Esophagus muscularis mucosa (tissue), 4 donors: ENCODE results near the gene PADI4. TPM values are rescaled to one million over a fixed set of nuclear protein-coding genes. Genes with fewer than 3 reads are reported as not detected.

ENCODE experiments used
- DNase-seq: peaks from one replicate; pipeline ENCODE4 v3.0.0-alpha.2; 2017; ENCODE audit errors: extremely low spot score
- H3K27ac ChIP-seq, 4 donors: fragments of 200-600 bp; sonication (generic); replicated peaks in 1 of 4; 1 replicate in 3 of 4; 2 replicates in 1 of 4; pipeline ENCODE4 v1.5.1; 2016 to 2019; ENCODE audit warnings: mild to moderate bottlenecking in 1 of 4
- H3K27me3 ChIP-seq, 4 donors: fragments of 200-600 bp; sonication (generic); one replicate each; pipeline versions ENCODE4 v1.5.1 to v1.6.0; 2016 to 2019
- H3K36me3 ChIP-seq, 4 donors: fragments of 200-600 bp; sonication (generic); one replicate each; pipeline ENCODE4 v1.5.1; 2016 to 2019
- H3K4me1 ChIP-seq, 4 donors: fragments of 200-600 bp; sonication (generic); one replicate each; pipeline ENCODE4 v1.5.1; 2016 to 2019
- H3K4me3 ChIP-seq, 4 donors: fragments of 200-600 bp; sonication (generic); 1 replicate in 2 of 4; 2 replicates in 2 of 4; pipeline ENCODE4 v1.5.1; 2016 to 2019; ENCODE audit warnings: mild to moderate bottlenecking in 4 of 4, moderate library complexity in 1 of 4
- H3K9me3 ChIP-seq, 4 donors: fragments of 200-600 bp; sonication (generic); 1 replicate in 3 of 4; 2 replicates in 1 of 4; pipeline ENCODE4 v1.5.1; 2016 to 2019
- CTCF ChIP-seq, 3 experiments: fragments of 200-600 bp in 2 of 3; fragments of 450-650 bp in 1 of 3; sonication (generic) in 2 of 3; IDR thresholded peaks; one replicate each; pipeline ENCODE4 v1.5.1; 2017 to 2019; ENCODE audit warnings: antibody characterized with exemption in 3 of 3, mild to moderate bottlenecking in 2 of 3, moderate library complexity in 1 of 3
- EP300 ChIP-seq: sonication (generic); formaldehyde crosslinking; IDR thresholded peaks from one replicate; pipeline ENCODE4 v1.6.1; 2017; ENCODE audit warnings: antibody characterized with exemption
- POLR2A ChIP-seq: fragments of 450-650 bp; IDR thresholded peaks from one replicate; pipeline ENCODE4 v1.6.1; 2017; ENCODE audit warnings: antibody characterized with exemption, moderate library complexity, mild to moderate bottlenecking, low read depth
- POLR2AphosphoS5 ChIP-seq, 2 donors: sonication (generic); formaldehyde crosslinking; IDR thresholded peaks; one replicate each; pipeline ENCODE4 v1.6.1; 2017; ENCODE audit warnings: antibody characterized with exemption in 2 of 2
- WGBS: methylation state at CpG from one replicate; pipeline ENCODE4 v1.1.5; 2018; 5-methylcytosine and 5-hydroxymethylcytosine counted together
- intact Hi-C: fragments of 100-400 bp; cut with DNase I; formaldehyde crosslinking; loops from one replicate; pipeline ENCODE4 v1.15.1; 2023
- total RNA-seq, 4 donors: library from RNA; depleted of rRNA; stranded (reverse); fragments of >200 nt; gene quantifications; one replicate each; pipeline versions ENCODE4 v1.1.0 to v1.2.1, GENCODE V29; 2016

The PADI4 gene
- total RNA-seq, 4 donors from 2014 or later = 5.6 TPM; not detected in 3

- 61% methylated on average over 9 of the region's 9 CpGs for WGBS
- Histone ChIP-seq H3K9me3 (peaks cover 0 to 2% (median 0%) of the 10 kb centered on the region in 4 donors), H3K27ac (no peak overlapping the region), H3K27me3 (peaks cover 0 to 73% (median 0%) of the 10 kb centered on the region in 4 donors), H3K4me3 (no peak overlapping the region), H3K4me1 (no peaks in the 10 kb centered on the region), H3K36me3 (no peaks in the 10 kb centered on the region)
- no peak for DNase-seq
- intact Hi-C loops = no loop called here
- TF ChIP-seq EP300 = no peak
- TF ChIP-seq POLR2A = no peak
- TF ChIP-seq POLR2AphosphoS5 (IDR thresholded peaks at IDR 0.05) = no peak
- TF ChIP-seq CTCF (IDR thresholded peaks at IDR 0.05) = no peak
These were observed 61.5 kb downstream of the PADI4 start for GRCh38 chr1:17369466-17369865.

- H3K4me1 ChIP-seq = no peaks in the 10 kb centered on the region
These were observed 62.6 kb downstream of the PADI4 start for GRCh38 chr1:17370618-17371017.

GRCh38 chr1:17371896-17372295, 63.9 kb downstream of the PADI4 start, which contains the start of gene PADI6:
Gene PADI6, plus strand, starts transcription at chr1:17372196. Its CDS starts 50 bp downstream, at chr1:17372246.
- Histone ChIP-seq H3K27ac (no peak within 1 kb of the TSS), H3K4me1 (no peaks in the 10 kb centered on the region), H3K27me3 (peaks cover 0 to 67% (median 0%) of the 10 kb centered on the region in 4 donors), H3K9me3 (no peaks in the 10 kb centered on the region), H3K36me3 (no peaks in the 10 kb centered on the region), H3K4me3 (no peak within 1 kb of the TSS)
- DNase-seq = no peak
- no peak for TF ChIP-seq POLR2AphosphoS5 (IDR thresholded peaks at IDR 0.05)
- no peak for TF ChIP-seq CTCF (IDR thresholded peaks at IDR 0.05)
- TF ChIP-seq POLR2A = no peak
- no peak for TF ChIP-seq EP300
- intact Hi-C loops = no loop called here
- WGBS = 47% methylated on average over 3 of the region's 7 CpGs

More at GRCh38 chr1:17370618-17371017, 62.6 kb downstream of the PADI4 start:
- TF ChIP-seq POLR2AphosphoS5 (IDR thresholded peaks at IDR 0.05) = no peak
- TF ChIP-seq EP300 = no peak
- no peak for TF ChIP-seq POLR2A
- no peak for TF ChIP-seq CTCF (IDR thresholded peaks at IDR 0.05)
- 64% methylated on average over 2 of the region's 2 CpGs for WGBS
- no peak overlapping the region for H3K27ac ChIP-seq
- no peak for DNase-seq
- no peaks in the 10 kb centered on the region for H3K9me3 ChIP-seq
- H3K36me3 ChIP-seq = no peaks in the 10 kb centered on the region
- intact Hi-C loops = no loop called here
- H3K4me3 ChIP-seq = no peak overlapping the region
- peaks cover 0 to 72% (median 0%) of the 10 kb centered on the region in 4 donors for H3K27me3 ChIP-seq

GRCh38 chr1:17372955-17373354, 65.0 kb downstream of the PADI4 start:
- intact Hi-C loops = no loop called here
- H3K9me3 ChIP-seq = no peaks in the 10 kb centered on the region

More at GRCh38 chr1:17372955-17373354, 65.0 kb downstream of the PADI4 start:
- no peak for DNase-seq
- WGBS = 73% methylated on average over 10 of the region's 18 CpGs
- Histone ChIP-seq H3K4me3 (no peak overlapping the region), H3K4me1 (no peaks in the 10 kb centered on the region), H3K36me3 (no peaks in the 10 kb centered on the region), H3K27ac (no peak overlapping the region), H3K27me3 (peaks cover 0 to 70% (median 0%) of the 10 kb centered on the region in 4 donors)
- TF ChIP-seq POLR2A (no peak), POLR2AphosphoS5 (IDR thresholded peaks at IDR 0.05) (no peak), EP300 (no peak), CTCF (IDR thresholded peaks at IDR 0.05) (no peak)
